Liver (tissue), 3 donors: ENCODE measurements around the gene PHACTR4.

Experiments used
- CTCF ChIP-seq: fragments of 150-350 bp; IDR thresholded peaks from 2 replicates; pipeline ENCODE4 v1.5.1; 2017; ENCODE audit warnings: improper control_type of control experiment, low read depth, low read length; ENCODE audit not compliant: missing input control
- GABPA ChIP-seq, 2 donors: IDR thresholded peaks in 1 of 2; conservative IDR thresholded peaks in 1 of 2; 2 replicates each; pipeline ENCODE4 v1.6.1; 2016; ENCODE audit warnings: antibody characterized with exemption in 2 of 2, mild to moderate bottlenecking in 1 of 2, moderate library complexity in 1 of 2
- MAX ChIP-seq: IDR thresholded peaks from 2 replicates; pipeline ENCODE4 v1.6.1; 2016; ENCODE audit warnings: antibody characterized with exemption
- RAD21 ChIP-seq, 2 donors: IDR thresholded peaks; 2 replicates each; pipeline ENCODE4 v1.6.1; 2016; ENCODE audit warnings: antibody characterized with exemption in 2 of 2, mild to moderate bottlenecking in 2 of 2
- REST ChIP-seq: IDR thresholded peaks from 2 replicates; pipeline ENCODE4 v1.6.1; 2016; ENCODE audit warnings: antibody characterized with exemption, mild to moderate bottlenecking
- RXRA ChIP-seq, 2 donors: IDR thresholded peaks; 2 replicates each; pipeline ENCODE4 v1.6.1; 2017 to 2018; ENCODE audit warnings: antibody characterized with exemption in 2 of 2, mild to moderate bottlenecking in 1 of 2
- TAF1 ChIP-seq: conservative IDR thresholded peaks from 2 replicates; pipeline ENCODE4 v1.6.1; 2016; ENCODE audit warnings: antibody characterized with exemption, mild to moderate bottlenecking
- ZBTB33 ChIP-seq: IDR thresholded peaks from 2 replicates; pipeline ENCODE4 v1.6.1; 2016; ENCODE audit warnings: antibody characterized with exemption
- donor health status: healthy.
- donor health status: healthy.

- TF ChIP-seq GABPA (IDR thresholded peaks at IDR 0.05 in 1 of 2, conservative IDR thresholded peaks at IDR 0.05 in 1 of 2) (no peak), CTCF (no peak), TAF1 (no peak), RAD21 (IDR thresholded peaks at IDR 0.05) (no peak), RXRA (IDR thresholded peaks at IDR 0.05) (no peak), MAX (no peak), REST (no peak), ZBTB33 (no peak)
These were observed 22.6 kb downstream of the PHACTR4 start for GRCh38 chr1:28392027-28392652.
